NB4 (cell line): ENCODE results near the gene ARID1B.

Source experiments
- CTCF ChIP-seq: IDR thresholded peaks from one replicate; pipeline ENCODE4 v1.5.1; 2012; ENCODE audit warnings: low read depth, low read length
- MAX ChIP-seq: IDR thresholded peaks from 2 replicates; pipeline ENCODE4 v1.6.1; 2011; ENCODE audit warnings: low read depth, low read length
- POLR2A ChIP-seq: IDR thresholded peaks from 2 replicates; pipeline ENCODE4 v1.6.1; 2011; ENCODE audit warnings: mild to moderate bottlenecking; ENCODE audit not compliant: insufficient read length; ENCODE audit errors: extremely low read depth

DNA sequence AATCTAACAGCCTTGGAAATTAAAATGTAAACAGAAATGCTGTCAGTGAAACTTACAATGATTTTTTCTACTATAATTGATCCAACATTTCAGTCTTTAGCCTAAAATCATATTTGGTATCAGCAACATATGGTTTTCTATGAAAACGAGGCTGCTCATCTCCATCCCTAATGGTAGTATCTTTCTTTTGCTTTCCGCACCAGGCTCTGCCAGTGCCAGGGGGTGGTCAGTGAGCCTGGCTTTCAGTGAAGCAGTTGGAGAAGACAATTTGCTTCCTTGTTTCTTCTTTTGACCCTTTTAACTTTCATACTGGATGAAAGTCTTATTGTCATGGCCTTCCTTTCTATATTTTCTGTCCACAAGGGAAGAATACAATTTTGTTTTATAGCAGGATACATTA lies 258.4 kb downstream of the ARID1B start:
- no peak for TF ChIP-seq CTCF
- TF ChIP-seq POLR2A: no peak
- no peak for TF ChIP-seq MAX
